IMR-90 (cell line): ENCODE data around the gene MYH10. TPM values are rescaled to one million over a fixed set of nuclear protein-coding genes. Genes with fewer than 3 reads are reported as not detected.
A peak's percentile ranks its signal among the peaks of the same experiment; 100 is the strongest.

ENCODE experiments used
- ATAC-seq: fragments of 200-7000 bp; cut with Tn5 transposase; 2 replicates; pipeline ENCODE4 v1.9.1; 2020; ENCODE audit warnings: low read depth, mild to moderate bottlenecking, moderate library complexity
- BruUV-seq: library from RNA; stranded (reverse); fragments of 400-500 nt; replicated peaks from 2 replicates; lab custom pipeline; 2021; lab: Mats Ljungman, UMichigan
- CTCF ChIA-PET: fragments of 300-600 bp; formaldehyde crosslinking; extraction: SDS; loops from one replicate; lab custom pipeline; 2021; ENCODE audit warnings: antibody characterized with exemption; lab: Yijun Ruan, JAX
- POLR2A ChIA-PET: fragments of 300-600 bp; sonication (Branson Sonifier 250); formaldehyde crosslinking; loops from one replicate; lab custom pipeline; 2022; ENCODE audit warnings: antibody characterized with exemption; ENCODE audit not compliant: unreplicated experiment; lab: Charles Lee
- DNase-seq: peaks from one replicate; pipeline ENCODE4 v3.0.0; 2013
- H2AFZ ChIP-seq: replicated peaks from 2 replicates; pipeline ENCODE3; 2013; ENCODE audit warnings: low read length, mild to moderate bottlenecking; ENCODE audit not compliant: poor library complexity
- H2AK5ac ChIP-seq: 2 replicates; pipeline ENCODE4 v1.6.1; 2013; ENCODE audit warnings: low read depth, low read length, inconsistent platforms
- H2AK9ac ChIP-seq: replicated peaks from 2 replicates; pipeline ENCODE3; 2013; ENCODE audit warnings: mild to moderate bottlenecking, low read depth, low read length, moderate library complexity; ENCODE audit not compliant: poor library complexity
- H2BK120ac ChIP-seq: 2 replicates; pipeline ENCODE4 v1.6.1; 2013; ENCODE audit warnings: low read depth, low read length, inconsistent platforms
- H2BK15ac ChIP-seq: 3 replicates; pipeline ENCODE4 v1.6.1; 2013; ENCODE audit warnings: low read depth, low read length, inconsistent platforms
- H2BK20ac ChIP-seq: 2 replicates; pipeline ENCODE4 v1.6.1; 2013; ENCODE audit warnings: low read depth, mild to moderate bottlenecking, inconsistent platforms, low read length, moderate library complexity
- H2BK5ac ChIP-seq: 2 replicates; pipeline ENCODE4 v1.6.1; 2013; ENCODE audit warnings: mild to moderate bottlenecking, low read depth, low read length, inconsistent platforms; ENCODE audit not compliant: poor library complexity, severe bottlenecking
- H3K14ac ChIP-seq: replicated peaks from 2 replicates; pipeline ENCODE4 v1.6.1; 2013; ENCODE audit warnings: low read depth, low read length, inconsistent platforms
- H3K18ac ChIP-seq: 2 replicates; pipeline ENCODE4 v1.6.1; 2013; ENCODE audit warnings: low read depth, low read length, control low read depth
- H3K23ac ChIP-seq: 2 replicates; pipeline ENCODE4 v1.6.1; 2013; ENCODE audit warnings: low read depth, low read length, inconsistent platforms
- H3K27ac ChIP-seq: 2 replicates; pipeline ENCODE4 v1.5.1; 2013; ENCODE audit warnings: mild to moderate bottlenecking, control low read depth, low read length; ENCODE audit not compliant: insufficient read depth
- H3K27me3 ChIP-seq: 2 replicates; pipeline ENCODE4 v1.6.1; 2013; ENCODE audit warnings: low read length; ENCODE audit not compliant: control insufficient read depth, insufficient read depth
- H3K36me3 ChIP-seq: 2 replicates; pipeline ENCODE4 v1.6.1; 2013; ENCODE audit warnings: low read length, mixed read lengths; ENCODE audit not compliant: control insufficient read depth, insufficient read depth
- H3K4ac ChIP-seq: 2 replicates; pipeline ENCODE4 v1.6.1; 2013; ENCODE audit warnings: low read depth, low read length, inconsistent platforms
- H3K4me1 ChIP-seq: 2 replicates; pipeline ENCODE4 v1.6.1; 2013; ENCODE audit warnings: low read length, mixed read lengths; ENCODE audit not compliant: control insufficient read depth, insufficient read depth
- H3K4me2 ChIP-seq: 2 replicates; pipeline ENCODE4 v1.6.1; 2013; ENCODE audit warnings: low read depth, mild to moderate bottlenecking, control low read depth, low read length, moderate library complexity
- H3K4me3 ChIP-seq: 2 replicates; pipeline ENCODE4 v1.5.1; 2013; ENCODE audit warnings: low read depth, mild to moderate bottlenecking, control low read depth, low read length, moderate library complexity; ENCODE audit not compliant: insufficient read depth
- H3K56ac ChIP-seq: 2 replicates; pipeline ENCODE4 v1.6.1; 2013; ENCODE audit warnings: low read length, inconsistent platforms; ENCODE audit not compliant: insufficient read depth; ENCODE audit errors: extremely low read depth
- H3K79me1 ChIP-seq, 2 experiments: 2 replicates each; pipeline ENCODE4 v1.6.1; 2013; ENCODE audit warnings: low read length in 2 of 2, inconsistent platforms in 1 of 2, low read depth in 1 of 2
- H3K9ac ChIP-seq: 2 replicates; pipeline ENCODE4 v1.6.1; 2013; ENCODE audit warnings: low read depth, low read length, control low read depth
- H3K9me1 ChIP-seq: 2 replicates; pipeline ENCODE4 v1.6.1; 2013; ENCODE audit warnings: low read length, inconsistent platforms; ENCODE audit not compliant: insufficient read depth
- H3K9me3 ChIP-seq: 2 replicates; pipeline ENCODE4 v1.6.1; 2013; ENCODE audit warnings: low read length; ENCODE audit not compliant: control insufficient read depth, insufficient read depth
- H4K20me1 ChIP-seq: 2 replicates; pipeline ENCODE4 v1.6.1; 2013; ENCODE audit warnings: low read length, inconsistent platforms; ENCODE audit not compliant: insufficient read depth
- H4K5ac ChIP-seq: 2 replicates; pipeline ENCODE4 v1.6.1; 2013; ENCODE audit warnings: mild to moderate bottlenecking, low read depth, low read length, control low read depth
- H4K8ac ChIP-seq, 2 experiments: 2 replicates each; pipeline ENCODE4 v1.6.1; 2013; ENCODE audit warnings: low read depth in 2 of 2, low read length in 2 of 2, control low read depth in 1 of 2, inconsistent platforms in 1 of 2
- H4K91ac ChIP-seq: 2 replicates; pipeline ENCODE4 v1.6.1; 2013; ENCODE audit warnings: low read depth, low read length, inconsistent platforms; ENCODE audit not compliant: insufficient read depth
- BHLHE40 ChIP-seq: fragments of 150-350 bp; IDR thresholded peaks from 2 replicates; pipeline ENCODE4 v1.6.1; 2016; ENCODE audit warnings: mild to moderate bottlenecking, low read depth, low read length
- CEBPB ChIP-seq: IDR thresholded peaks from 2 replicates; pipeline ENCODE4 v1.6.1; 2012; ENCODE audit warnings: low read depth, low read length, improper control_type of control experiment
- CHD1 ChIP-seq: IDR thresholded peaks from 2 replicates; pipeline ENCODE4 v1.6.1; 2012; ENCODE audit warnings: low read depth, low read length, improper control_type of control experiment
- FOS ChIP-seq: fragments of 150-350 bp; IDR thresholded peaks from 2 replicates; pipeline ENCODE4 v1.6.1; 2016; ENCODE audit warnings: low read depth, low read length
- MAZ ChIP-seq: IDR thresholded peaks from 2 replicates; pipeline ENCODE4 v1.6.1; 2012; ENCODE audit warnings: low read depth, mild to moderate bottlenecking, low read length, improper control_type of control experiment, moderate library complexity, borderline replicate concordance
- MXI1 ChIP-seq: IDR thresholded peaks from 2 replicates; pipeline ENCODE4 v1.6.1; 2012; ENCODE audit warnings: low read depth, mild to moderate bottlenecking, low read length, moderate library complexity, borderline replicate concordance
- NFE2L2 ChIP-seq: fragments of 150-350 bp; IDR thresholded peaks from 2 replicates; pipeline ENCODE4 v1.6.1; 2016; ENCODE audit warnings: low read depth, mild to moderate bottlenecking, low read length
- RAD21 ChIP-seq: IDR thresholded peaks from 2 replicates; pipeline ENCODE4 v1.6.1; 2012; ENCODE audit warnings: low read length, improper control_type of control experiment
- RFX5 ChIP-seq: IDR thresholded peaks from 2 replicates; pipeline ENCODE4 v1.8.0; 2012; ENCODE audit warnings: low read depth, mild to moderate bottlenecking, low read length, moderate library complexity
- WGBS, 2 experiments: methylation state at CpG; one replicate each; pipeline versions ENCODE4 v1.1.5 to v1.1.7; 2013; ENCODE audit warnings: missing lambda C conversion rate in 2 of 2; ENCODE audit not compliant: insufficient read length in 1 of 2; ENCODE audit errors: extremely low coverage in 2 of 2; 5-methylcytosine and 5-hydroxymethylcytosine counted together
- dilution Hi-C: fragments of 300-500 bp; cut with HindIII; formaldehyde crosslinking; loops from one replicate; pipeline ENCODE4 v1.14.3; 2018; ENCODE audit warnings: low sequenced_read_pairs; ENCODE audit not compliant: unreplicated experiment
- in situ Hi-C: fragments of 300-500 bp; cut with MboI; formaldehyde crosslinking; loops from 3 replicates; pipeline ENCODE4 v1.14.3; 2019; ENCODE audit warnings: low sequenced_read_pairs, inconsistent platforms, mixed read lengths
- intact Hi-C: fragments of 100-400 bp; cut with micrococcal nuclease; formaldehyde crosslinking; loops from 2 replicates; pipeline ENCODE4 v1.10.0; 2022
- polyA plus RNA-seq, 3 experiments: library from polyadenylated mRNA; depleted of rRNA; stranded (reverse); fragments of >200 nt; gene quantifications; 2 replicates each; pipeline ENCODE4 v1.2.3, GENCODE V29; 2012; ENCODE audit warnings: low replicate concordance in 1 of 3
- total RNA-seq: library from RNA; depleted of rRNA; stranded (reverse); fragments of >200 nt; gene quantifications from 2 replicates; pipeline ENCODE4 v1.2.3, GENCODE V29; 2012
- TF ChIP-seq, protein P1 (sequence below): conservative IDR thresholded peaks from 2 replicates; pipeline ENCODE4 v1.5.1; 2012; ENCODE audit warnings: mild to moderate bottlenecking, low read depth, low read length, improper control_type of control experiment
- TF ChIP-seq, protein P2 (sequence below): fragments of 150-350 bp; IDR thresholded peaks from 2 replicates; pipeline ENCODE4 v1.6.1; 2016; ENCODE audit warnings: low read depth, mild to moderate bottlenecking, low read length, moderate library complexity, borderline replicate concordance

Gene MYH10
- total and polyA plus RNA-seq, 2 of the 4 experiments (the other 2 are of a cell fraction): 71.2 to 95.2 TPM

DNA sequence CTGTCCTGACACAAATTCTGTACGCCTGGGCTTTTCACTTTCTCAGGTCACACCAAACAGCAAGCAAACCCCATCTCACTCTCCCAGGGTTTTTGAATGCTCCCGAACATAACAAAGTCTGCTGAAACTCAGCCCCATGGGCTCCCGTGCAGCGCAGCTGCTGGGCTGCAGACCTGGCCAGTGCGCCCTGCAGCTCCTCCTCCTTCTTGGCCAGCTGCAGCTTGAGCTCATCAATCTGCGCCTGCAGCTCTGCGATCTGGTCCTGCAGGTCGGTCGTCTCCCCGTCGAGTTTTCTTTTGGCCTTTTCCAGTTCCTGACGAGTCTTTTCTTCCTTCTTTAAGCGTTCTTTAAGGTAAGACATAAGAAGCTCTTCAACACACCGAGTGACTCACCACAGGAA is 124.4 kb downstream of the MYH10 start:
- no peak overlapping the region for H3K4me2 ChIP-seq
- H3K4me1 ChIP-seq: peaks cover 8% of the 10 kb centered on the region
- no peak overlapping the region for H4K5ac ChIP-seq
- H3K36me3 ChIP-seq: peaks cover 60% of the 10 kb centered on the region
- no peak overlapping the region for H4K8ac ChIP-seq
- H3K9me3 ChIP-seq: no peaks in the 10 kb centered on the region
- H2BK20ac ChIP-seq: no peak overlapping the region
- ChIA-PET CTCF (no interaction called here), POLR2A (interaction anchor here (0.6 kb wide), 1 partner anchor 211 kb away, joined by 4 read pairs; the partner anchor contains the start of gene SLC25A35)
- H4K20me1 ChIP-seq: no peaks in the 10 kb centered on the region; the same call in 1 of the 2 replicates
- TF ChIP-seq CHD1 (no peak), FOS (no peak), BHLHE40 (no peak), CEBPB (no peak), RAD21 (no peak), MAZ (no peak), RFX5 (no peak), MXI1 (no peak), NFE2L2 (no peak)
- TF ChIP-seq, protein P1, sequence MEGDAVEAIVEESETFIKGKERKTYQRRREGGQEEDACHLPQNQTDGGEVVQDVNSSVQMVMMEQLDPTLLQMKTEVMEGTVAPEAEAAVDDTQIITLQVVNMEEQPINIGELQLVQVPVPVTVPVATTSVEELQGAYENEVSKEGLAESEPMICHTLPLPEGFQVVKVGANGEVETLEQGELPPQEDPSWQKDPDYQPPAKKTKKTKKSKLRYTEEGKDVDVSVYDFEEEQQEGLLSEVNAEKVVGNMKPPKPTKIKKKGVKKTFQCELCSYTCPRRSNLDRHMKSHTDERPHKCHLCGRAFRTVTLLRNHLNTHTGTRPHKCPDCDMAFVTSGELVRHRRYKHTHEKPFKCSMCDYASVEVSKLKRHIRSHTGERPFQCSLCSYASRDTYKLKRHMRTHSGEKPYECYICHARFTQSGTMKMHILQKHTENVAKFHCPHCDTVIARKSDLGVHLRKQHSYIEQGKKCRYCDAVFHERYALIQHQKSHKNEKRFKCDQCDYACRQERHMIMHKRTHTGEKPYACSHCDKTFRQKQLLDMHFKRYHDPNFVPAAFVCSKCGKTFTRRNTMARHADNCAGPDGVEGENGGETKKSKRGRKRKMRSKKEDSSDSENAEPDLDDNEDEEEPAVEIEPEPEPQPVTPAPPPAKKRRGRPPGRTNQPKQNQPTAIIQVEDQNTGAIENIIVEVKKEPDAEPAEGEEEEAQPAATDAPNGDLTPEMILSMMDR: no peak
- TF ChIP-seq, protein P2, sequence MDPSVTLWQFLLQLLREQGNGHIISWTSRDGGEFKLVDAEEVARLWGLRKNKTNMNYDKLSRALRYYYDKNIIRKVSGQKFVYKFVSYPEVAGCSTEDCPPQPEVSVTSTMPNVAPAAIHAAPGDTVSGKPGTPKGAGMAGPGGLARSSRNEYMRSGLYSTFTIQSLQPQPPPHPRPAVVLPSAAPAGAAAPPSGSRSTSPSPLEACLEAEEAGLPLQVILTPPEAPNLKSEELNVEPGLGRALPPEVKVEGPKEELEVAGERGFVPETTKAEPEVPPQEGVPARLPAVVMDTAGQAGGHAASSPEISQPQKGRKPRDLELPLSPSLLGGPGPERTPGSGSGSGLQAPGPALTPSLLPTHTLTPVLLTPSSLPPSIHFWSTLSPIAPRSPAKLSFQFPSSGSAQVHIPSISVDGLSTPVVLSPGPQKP: no peak
- H3K4ac ChIP-seq: no peak overlapping the region
- no peak overlapping the region for H3K14ac ChIP-seq
- no peak overlapping the region for H3K56ac ChIP-seq
- H2AFZ ChIP-seq: no peak overlapping the region
- no peaks in the 10 kb centered on the region for H3K27me3 ChIP-seq
- no peak overlapping the region for H3K9ac ChIP-seq
- H3K27ac ChIP-seq: peak overlapping the region; percentile 16; the same call in 1 of the 2 replicates
- H2AK5ac ChIP-seq: no peak overlapping the region
- no TSS peak for BruUV-seq
- DNase-seq: no peak
- no peak overlapping the region for H4K91ac ChIP-seq
- intact Hi-C loops (no loop called here), in situ Hi-C loops (no loop called here), dilution Hi-C loops (no loop called here)
- peaks cover 0 to 4% of the 10 kb centered on the region in 2 experiments; a peak in 2 of 4 replicates for H3K79me1 ChIP-seq
- peak overlapping the region; percentile 23 for H2AK9ac ChIP-seq
- ATAC-seq: no peak
- H3K23ac ChIP-seq: no peak overlapping the region
- no peak overlapping the region for H3K18ac ChIP-seq
- no peak overlapping the region for H3K4me3 ChIP-seq
- WGBS, 2 experiments: 89% methylated on average over 12 of the region's 14 CpGs; no CpG with 5 or more reads in 1 of the 2 experiments
- H2BK5ac ChIP-seq: no peak overlapping the region
- H2BK120ac ChIP-seq: no peak overlapping the region
- no peaks in the 10 kb centered on the region; the same call in 1 of the 2 replicates for H3K9me1 ChIP-seq
- no peak overlapping the region for H2BK15ac ChIP-seq
